Endothelial cell of umbilical vein (primary cell): ENCODE results near the gene RFNG.

Experiments
- FOS ChIP-seq: IDR thresholded peaks from 2 replicates; pipeline ENCODE4 v1.6.1; 2011; ENCODE audit warnings: mild to moderate bottlenecking, low read length, moderate library complexity, borderline replicate concordance; ENCODE audit not compliant: insufficient read depth
- TF ChIP-seq, protein P1 (sequence below), 2 donors: IDR thresholded peaks; 1 replicate in 1 of 2; 2 replicates in 1 of 2; pipeline ENCODE4 v1.5.1; 2011; ENCODE audit warnings: low read length in 2 of 2, mild to moderate bottlenecking in 2 of 2, moderate library complexity in 2 of 2, control low read depth in 1 of 2, inconsistent platforms in 1 of 2, low read depth in 1 of 2; ENCODE audit not compliant: insufficient read depth in 1 of 2; ENCODE audit errors: extremely low read depth in 1 of 2

DNA sequence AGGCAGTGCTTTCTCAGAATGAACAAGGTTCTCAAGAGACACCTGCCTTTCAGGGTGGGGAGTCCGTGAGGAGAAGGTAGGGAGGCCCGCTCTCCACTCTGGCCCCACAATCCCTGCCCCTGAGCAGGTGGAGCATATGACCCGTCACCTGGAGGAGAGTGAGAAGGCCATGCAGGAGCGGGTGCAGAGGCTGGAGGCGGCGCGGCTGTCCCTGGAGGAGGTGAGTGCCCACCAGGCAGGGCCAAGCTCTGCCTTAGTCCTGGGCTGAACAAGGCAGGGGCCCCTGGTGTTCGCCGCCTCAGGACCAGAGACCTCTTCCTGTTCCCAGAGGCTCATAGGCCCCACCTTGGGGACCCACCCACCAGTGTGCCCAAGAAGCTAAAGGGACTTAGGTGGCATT is 22.6 kb downstream of the RFNG start:
- no peak for TF ChIP-seq FOS
- TF ChIP-seq, protein P1, sequence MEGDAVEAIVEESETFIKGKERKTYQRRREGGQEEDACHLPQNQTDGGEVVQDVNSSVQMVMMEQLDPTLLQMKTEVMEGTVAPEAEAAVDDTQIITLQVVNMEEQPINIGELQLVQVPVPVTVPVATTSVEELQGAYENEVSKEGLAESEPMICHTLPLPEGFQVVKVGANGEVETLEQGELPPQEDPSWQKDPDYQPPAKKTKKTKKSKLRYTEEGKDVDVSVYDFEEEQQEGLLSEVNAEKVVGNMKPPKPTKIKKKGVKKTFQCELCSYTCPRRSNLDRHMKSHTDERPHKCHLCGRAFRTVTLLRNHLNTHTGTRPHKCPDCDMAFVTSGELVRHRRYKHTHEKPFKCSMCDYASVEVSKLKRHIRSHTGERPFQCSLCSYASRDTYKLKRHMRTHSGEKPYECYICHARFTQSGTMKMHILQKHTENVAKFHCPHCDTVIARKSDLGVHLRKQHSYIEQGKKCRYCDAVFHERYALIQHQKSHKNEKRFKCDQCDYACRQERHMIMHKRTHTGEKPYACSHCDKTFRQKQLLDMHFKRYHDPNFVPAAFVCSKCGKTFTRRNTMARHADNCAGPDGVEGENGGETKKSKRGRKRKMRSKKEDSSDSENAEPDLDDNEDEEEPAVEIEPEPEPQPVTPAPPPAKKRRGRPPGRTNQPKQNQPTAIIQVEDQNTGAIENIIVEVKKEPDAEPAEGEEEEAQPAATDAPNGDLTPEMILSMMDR (IDR thresholded peaks at IDR 0.05; ENCODE audit: extremely low read depth in 1 of 2, insufficient read depth in 1 of 2, low read depth in 1 of 2, low read length in 2 of 2), result no peak
